Common myeloid progenitor, CD34-positive (primary cell): ENCODE data around the gene FMNL2.

Experiments used
- CTCF ChIA-PET: fragments of 350-600 bp; sonication (Branson Sonifier 250); formaldehyde crosslinking; loops from one replicate; lab custom pipeline; 2021; ENCODE audit warnings: antibody characterized with exemption; lab: Charles Lee
- POLR2A ChIA-PET: fragments of 350-600 bp; sonication (Branson Sonifier 250); formaldehyde crosslinking; loops from one replicate; lab custom pipeline; 2021; ENCODE audit warnings: antibody characterized with exemption; lab: Charles Lee
- DNase-seq, 3 donors: peaks; one replicate each; pipeline versions ENCODE4 v3.0.0 to v3.0.0-alpha.2; 2013
- H3K27ac ChIP-seq, 2 experiments: 1 replicate in 1 of 2; 2 replicates in 1 of 2; pipeline ENCODE4 v1.7.0; 2013; ENCODE audit warnings: inconsistent platforms in 2 of 2, low read length in 2 of 2, mild to moderate bottlenecking in 2 of 2, low read depth in 1 of 2, moderate library complexity in 1 of 2; ENCODE audit not compliant: severe bottlenecking in 2 of 2, insufficient read depth in 1 of 2, poor library complexity in 1 of 2
- H3K27me3 ChIP-seq, 5 experiments: replicated peaks in 2 of 5; 1 replicate in 3 of 5; 2 replicates in 2 of 5; pipeline versions ENCODE4 v1.6.1 to v1.7.0; 2013; ENCODE audit warnings: low read length in 4 of 5, mild to moderate bottlenecking in 2 of 5, moderate library complexity in 2 of 5, inconsistent platforms in 1 of 5; ENCODE audit not compliant: insufficient read depth in 5 of 5, control insufficient read depth in 4 of 5
- H3K36me3 ChIP-seq, 4 experiments: 1 replicate in 2 of 4; 2 replicates in 2 of 4; pipeline versions ENCODE4 v1.6.1 to v1.7.0; 2013; ENCODE audit warnings: low read length in 3 of 4, control low read depth in 1 of 4, mild to moderate bottlenecking in 1 of 4; ENCODE audit not compliant: control insufficient read depth in 4 of 4, insufficient read depth in 4 of 4
- H3K4me1 ChIP-seq, 4 experiments: 1 replicate in 3 of 4; 2 replicates in 1 of 4; pipeline versions ENCODE4 v1.6.1 to v1.7.1; 2013; ENCODE audit warnings: low read length in 3 of 4, mild to moderate bottlenecking in 3 of 4, control low read depth in 1 of 4, inconsistent platforms in 1 of 4, moderate library complexity in 1 of 4; ENCODE audit not compliant: control insufficient read depth in 4 of 4, insufficient read depth in 4 of 4; ENCODE audit errors: control extremely low read depth in 1 of 4
- H3K4me3 ChIP-seq, 7 experiments: 1 replicate in 4 of 7; 2 replicates in 3 of 7; pipeline versions ENCODE4 v1.5.1 to v1.7.0; 2013; ENCODE audit warnings: mild to moderate bottlenecking in 7 of 7, low read length in 6 of 7, moderate library complexity in 6 of 7, inconsistent platforms in 2 of 7, low read depth in 2 of 7, control low read depth in 1 of 7; ENCODE audit not compliant: insufficient read depth in 4 of 7, control insufficient read depth in 1 of 7; ENCODE audit errors: extremely low read depth in 1 of 7
- H3K9me3 ChIP-seq, 5 experiments: 1 replicate in 4 of 5; 2 replicates in 1 of 5; pipeline versions ENCODE4 v1.6.1 to v1.7.1; 2013; ENCODE audit warnings: low read length in 4 of 5, mild to moderate bottlenecking in 2 of 5, inconsistent platforms in 1 of 5, low read depth in 1 of 5, moderate library complexity in 1 of 5; ENCODE audit not compliant: control insufficient read depth in 4 of 5, insufficient read depth in 2 of 5; ENCODE audit errors: control extremely low read depth in 1 of 5
- WGBS: methylation state at CpG from one replicate; pipeline ENCODE4 v1.1.5; 2013; ENCODE audit not compliant: insufficient coverage; 5-methylcytosine and 5-hydroxymethylcytosine counted together

The FMNL2 gene

GRCh38 chr2:152407204-152407721 is 72.3 kb downstream of the FMNL2 start:
- CTCF ChIA-PET = interaction anchor here (0.8 to 1.5 kb wide), 3 partner anchors 13 to 380 kb away, joined by 3 read pairs; no protein-coding TSS in a partner anchor
- POLR2A ChIA-PET = interaction anchor here (0.6 kb wide), 1 partner anchor 71 kb away, joined by 3 read pairs; no protein-coding TSS in a partner anchor
- peak overlapping the region in 1 of 7 experiments; percentile 39 for H3K4me3 ChIP-seq
- DNase-seq = peak in 2 of 3 donors; percentile 19 to 31
- no peaks in the 10 kb centered on the region for H3K27me3 ChIP-seq
- no peaks in the 10 kb centered on the region for H3K9me3 ChIP-seq
- peaks cover 7 to 36% (median 12%) of the 10 kb centered on the region in 4 experiments for H3K4me1 ChIP-seq
- WGBS = 90% methylated on average over 7 of the region's 8 CpGs
- no peaks in the 10 kb centered on the region for H3K36me3 ChIP-seq
- H3K27ac ChIP-seq = no peak overlapping the region

GRCh38 chr2:152407806-152408205 is 72.8 kb downstream of the FMNL2 start:
- ChIA-PET CTCF (interaction anchor here (0.8 to 1.2 kb wide), 2 partner anchors 12 to 381 kb away, joined by 3 read pairs; no protein-coding TSS in a partner anchor), POLR2A (no interaction called here)
- H3K9me3 ChIP-seq = no peaks in the 10 kb centered on the region
- H3K27me3 ChIP-seq = no peaks in the 10 kb centered on the region
- H3K4me1 ChIP-seq = peaks cover 7 to 36% (median 12%) of the 10 kb centered on the region in 4 experiments
- WGBS = 100% methylated on average over 1 of the region's 1 CpG
- no peak overlapping the region for H3K4me3 ChIP-seq
- no peak for DNase-seq
- H3K36me3 ChIP-seq = no peaks in the 10 kb centered on the region
- no peak overlapping the region for H3K27ac ChIP-seq

- no CpG with 5 or more reads among the region's 3 CpGs for WGBS
- Histone ChIP-seq H3K4me3 (no peak overlapping the region), H3K27ac (no peak overlapping the region), H3K36me3 (no peaks in the 10 kb centered on the region), H3K4me1 (peaks cover 7 to 36% (median 12%) of the 10 kb centered on the region in 4 experiments), H3K9me3 (no peaks in the 10 kb centered on the region), H3K27me3 (no peaks in the 10 kb centered on the region)
- POLR2A ChIA-PET = no interaction called here
- DNase-seq = no peak
- CTCF ChIA-PET = interaction anchor here (0.8 to 1.2 kb wide), 2 partner anchors 12 to 381 kb away, joined by 3 read pairs; no protein-coding TSS in a partner anchor
These were observed 73.3 kb downstream of the FMNL2 start for GRCh38 chr2:152408254-152408653.

- Histone ChIP-seq H3K36me3 (no peaks in the 10 kb centered on the region), H3K9me3 (no peaks in the 10 kb centered on the region), H3K4me1 (peaks cover 7 to 36% (median 12%) of the 10 kb centered on the region in 4 experiments), H3K4me3 (no peak overlapping the region), H3K27ac (no peak overlapping the region), H3K27me3 (no peaks in the 10 kb centered on the region)
- no peak for DNase-seq
- 100% methylated on average over 5 of the region's 6 CpGs for WGBS
- CTCF ChIA-PET = interaction anchor here (0.6 to 1.5 kb wide), 2 partner anchors 14 to 204 kb away, joined by 3 read pairs; no protein-coding TSS in a partner anchor
- POLR2A ChIA-PET = no interaction called here
These were observed 74.6 kb downstream of the FMNL2 start for GRCh38 chr2:152409386-152410164.

- Histone ChIP-seq H3K4me1 (peaks cover 7 to 36% (median 12%) of the 10 kb centered on the region in 4 experiments), H3K27me3 (no peaks in the 10 kb centered on the region), H3K27ac (no peak overlapping the region), H3K4me3 (no peak overlapping the region), H3K9me3 (no peaks in the 10 kb centered on the region), H3K36me3 (no peaks in the 10 kb centered on the region)
- peak in 1 of 3 donors; percentile 20 for DNase-seq
- ChIA-PET CTCF (interaction anchor here (0.6 to 1.5 kb wide), 2 partner anchors 14 to 204 kb away, joined by 3 read pairs; no protein-coding TSS in a partner anchor), POLR2A (no interaction called here)
- WGBS = 100% methylated on average over 2 of the region's 2 CpGs
These were observed 75.2 kb downstream of the FMNL2 start for GRCh38 chr2:152410165-152410597.

GRCh38 chr2:152411154-152411553 is 76.2 kb downstream of the FMNL2 start:
- no peak overlapping the region for H3K4me3 ChIP-seq
- ChIA-PET CTCF (interaction anchor here (1.2 to 1.5 kb wide), 2 partner anchors 203 to 224 kb away, joined by 3 read pairs; no protein-coding TSS in a partner anchor), POLR2A (no interaction called here)
- peaks cover 7 to 35% (median 12%) of the 10 kb centered on the region in 4 experiments for H3K4me1 ChIP-seq
- H3K36me3 ChIP-seq = no peaks in the 10 kb centered on the region
- H3K27me3 ChIP-seq = no peaks in the 10 kb centered on the region
- H3K27ac ChIP-seq = no peak overlapping the region
- no peaks in the 10 kb centered on the region for H3K9me3 ChIP-seq
- DNase-seq = peak in 2 of 3 donors; percentile 29 to 47
